ENCODE results near the gene SASH3.

The SASH3 gene

GRCh38 chrX:129824620-129825019 is 44.9 kb downstream of the SASH3 start:
- intact Hi-C loops (cut with micrococcal nuclease), result loop anchor here (5.0 kb wide), 3 partner anchors 42 to 217 kb away; no protein-coding TSS in a partner anchor
- Mint-ChIP-seq H3K4me1 (ENCODE audit: low read depth) (peaks cover 5% of the 10 kb centered on the region), H3K27ac (no peak overlapping the region)

GRCh38 chrX:129825746-129826505 is 46.2 kb downstream of the SASH3 start:
- Mint-ChIP-seq H3K27me3 (no peaks in the 10 kb centered on the region), H3K27ac (no peak overlapping the region), H3K4me1 (ENCODE audit: low read depth) (peaks cover 5% of the 10 kb centered on the region), H3K9me3 (no peaks in the 10 kb centered on the region), H3K36me3 (ENCODE audit: low read depth) (peaks cover 12% of the 10 kb centered on the region), H3K4me3 (no peak overlapping the region)
- intact Hi-C loops (cut with micrococcal nuclease), result no loop called here

More at GRCh38 chrX:129824620-129825019, 44.9 kb downstream of the SASH3 start:
- Mint-ChIP-seq H3K36me3 (ENCODE audit: low read depth) (peaks cover 12% of the 10 kb centered on the region), H3K27me3 (no peaks in the 10 kb centered on the region), H3K9me3 (no peaks in the 10 kb centered on the region), H3K4me3 (no peak overlapping the region)

GRCh38 chrX:129830494-129830893 is 50.7 kb downstream of the SASH3 start:
- Mint-ChIP-seq H3K27ac (no peak overlapping the region), H3K4me1 (ENCODE audit: low read depth) (no peaks in the 10 kb centered on the region), H3K9me3 (no peaks in the 10 kb centered on the region), H3K4me3 (no peak overlapping the region), H3K36me3 (ENCODE audit: low read depth) (peaks cover 12% of the 10 kb centered on the region), H3K27me3 (no peaks in the 10 kb centered on the region)
- intact Hi-C loops (cut with micrococcal nuclease), result no loop called here

GRCh38 chrX:129831091-129831885 is 51.5 kb downstream of the SASH3 start:
- Mint-ChIP-seq H3K4me3 (no peak overlapping the region), H3K36me3 (ENCODE audit: low read depth) (peaks cover 12% of the 10 kb centered on the region), H3K9me3 (no peaks in the 10 kb centered on the region), H3K4me1 (ENCODE audit: low read depth) (no peaks in the 10 kb centered on the region), H3K27ac (no peak overlapping the region), H3K27me3 (no peaks in the 10 kb centered on the region)
- intact Hi-C loops (cut with micrococcal nuclease), result no loop called here

- no peaks in the 10 kb centered on the region for H3K9me3 Mint-ChIP-seq
- intact Hi-C loops (cut with micrococcal nuclease), result no loop called here
- H3K27me3 Mint-ChIP-seq, result no peaks in the 10 kb centered on the region
- no peak overlapping the region for H3K4me3 Mint-ChIP-seq
- H3K36me3 Mint-ChIP-seq (ENCODE audit: low read depth), result peaks cover 6% of the 10 kb centered on the region
- H3K4me1 Mint-ChIP-seq (ENCODE audit: low read depth), result no peaks in the 10 kb centered on the region
- no peak overlapping the region for H3K27ac Mint-ChIP-seq
Observed at GRCh38 chrX:129833153-129833990, 53.6 kb downstream of the SASH3 start.

GRCh38 chrX:129836827-129837226 is 57.1 kb downstream of the SASH3 start:
- Mint-ChIP-seq H3K4me1 (ENCODE audit: low read depth) (peaks cover 16% of the 10 kb centered on the region), H3K4me3 (no peak overlapping the region), H3K9me3 (no peaks in the 10 kb centered on the region), H3K36me3 (ENCODE audit: low read depth) (no peaks in the 10 kb centered on the region), H3K27me3 (no peaks in the 10 kb centered on the region), H3K27ac (no peak overlapping the region)
- intact Hi-C loops (cut with micrococcal nuclease), result no loop called here

- Mint-ChIP-seq H3K9me3 (no peaks in the 10 kb centered on the region), H3K36me3 (ENCODE audit: low read depth) (peaks cover 5% of the 10 kb centered on the region), H3K27ac (no peak overlapping the region), H3K4me3 (no peak overlapping the region), H3K27me3 (no peaks in the 10 kb centered on the region), H3K4me1 (ENCODE audit: low read depth) (peaks cover 29% of the 10 kb centered on the region)
- intact Hi-C loops (cut with micrococcal nuclease), result no loop called here
Observed at GRCh38 chrX:129840344-129840743, 60.6 kb downstream of the SASH3 start.

GRCh38 chrX:129842510-129843208 is 62.9 kb downstream of the SASH3 start:
- no peaks in the 10 kb centered on the region for H3K9me3 Mint-ChIP-seq
- peak overlapping the region; percentile 80 for H3K27ac Mint-ChIP-seq
- H3K36me3 Mint-ChIP-seq (ENCODE audit: low read depth), result peaks cover 5% of the 10 kb centered on the region
- peaks cover 4% of the 10 kb centered on the region for H3K27me3 Mint-ChIP-seq
- peaks cover 29% of the 10 kb centered on the region for H3K4me1 Mint-ChIP-seq (ENCODE audit: low read depth)
- intact Hi-C loops (cut with micrococcal nuclease), result no loop called here
- H3K4me3 Mint-ChIP-seq, result peak overlapping the region; percentile 82

- H3K27ac Mint-ChIP-seq, result peak overlapping the region; percentile 80
- H3K27me3 Mint-ChIP-seq, result peaks cover 4% of the 10 kb centered on the region
- intact Hi-C loops (cut with micrococcal nuclease), result no loop called here
- H3K9me3 Mint-ChIP-seq, result no peaks in the 10 kb centered on the region
- H3K4me1 Mint-ChIP-seq (ENCODE audit: low read depth), result peaks cover 29% of the 10 kb centered on the region
- H3K4me3 Mint-ChIP-seq, result peak overlapping the region; percentile 82
- peaks cover 5% of the 10 kb centered on the region for H3K36me3 Mint-ChIP-seq (ENCODE audit: low read depth)
Observed at GRCh38 chrX:129843209-129843458, 63.4 kb downstream of the SASH3 start.

- no peaks in the 10 kb centered on the region for H3K9me3 Mint-ChIP-seq
- peaks cover 5% of the 10 kb centered on the region for H3K36me3 Mint-ChIP-seq (ENCODE audit: low read depth)
- peak within 1 kb of the TSS; percentile 80 for H3K27ac Mint-ChIP-seq
- peaks cover 29% of the 10 kb centered on the region for H3K4me1 Mint-ChIP-seq (ENCODE audit: low read depth)
- peak within 1 kb of the TSS; percentile 82 for H3K4me3 Mint-ChIP-seq
- H3K27me3 Mint-ChIP-seq, result peaks cover 4% of the 10 kb centered on the region
- intact Hi-C loops (cut with micrococcal nuclease), result no loop called here
Observed at GRCh38 chrX:129843459-129844306, 63.9 kb downstream of the SASH3 start, which contains the start of gene ZDHHC9. Gene ZDHHC9, minus strand, starts transcription at chrX:129843886. Its CDS starts 1,941 bp downstream, at chrX:129841945.
